ENCODE results near the gene RPS6KA5.

The RPS6KA5 gene

GRCh38 chr14:90903101-90903500, 157.3 kb downstream of the RPS6KA5 start:
- H3K27ac ChIP-seq (ENCODE audit: low read length), result no peak overlapping the region
- peaks cover 9 to 14% of the 10 kb centered on the region in 2 donors for H3K36me3 ChIP-seq (ENCODE audit: control insufficient read depth in 2 of 2, insufficient read depth in 2 of 2, low read length in 2 of 2)
- H3K4me3 ChIP-seq (ENCODE audit: low read length in 2 of 2), result no peak overlapping the region
- H3K9me3 ChIP-seq (ENCODE audit: control insufficient read depth in 2 of 2, low read length in 2 of 2), result no peaks in the 10 kb centered on the region
- no peaks in the 10 kb centered on the region for H3K27me3 ChIP-seq (ENCODE audit: control insufficient read depth in 1 of 2, insufficient read depth in 2 of 2, low read length in 2 of 2)
- no peaks in the 10 kb centered on the region for H3K4me1 ChIP-seq (ENCODE audit: control insufficient read depth, insufficient read depth, low read length)
- H3K9ac ChIP-seq (ENCODE audit: low read length in 2 of 2), result no peak overlapping the region

GRCh38 chr14:90900476-90901083, 159.9 kb downstream of the RPS6KA5 start:
- H3K9ac ChIP-seq (ENCODE audit: low read length in 2 of 2), result no peak overlapping the region
- H3K4me1 ChIP-seq (ENCODE audit: control insufficient read depth, insufficient read depth, low read length), result no peaks in the 10 kb centered on the region
- no peak overlapping the region for H3K4me3 ChIP-seq (ENCODE audit: low read length in 2 of 2)
- no peak overlapping the region for H3K27ac ChIP-seq (ENCODE audit: low read length)
- H3K9me3 ChIP-seq (ENCODE audit: control insufficient read depth in 2 of 2, low read length in 2 of 2), result no peaks in the 10 kb centered on the region
- peaks cover 26 to 30% of the 10 kb centered on the region in 2 donors for H3K36me3 ChIP-seq (ENCODE audit: control insufficient read depth in 2 of 2, insufficient read depth in 2 of 2, low read length in 2 of 2)
- no peaks in the 10 kb centered on the region for H3K27me3 ChIP-seq (ENCODE audit: control insufficient read depth in 1 of 2, insufficient read depth in 2 of 2, low read length in 2 of 2)

- Histone ChIP-seq H3K9me3 (ENCODE audit: control insufficient read depth in 2 of 2, low read length in 2 of 2) (no peaks in the 10 kb centered on the region), H3K4me3 (ENCODE audit: low read length in 2 of 2) (no peak overlapping the region), H3K4me1 (ENCODE audit: control insufficient read depth, insufficient read depth, low read length) (no peaks in the 10 kb centered on the region), H3K36me3 (ENCODE audit: control insufficient read depth in 2 of 2, insufficient read depth in 2 of 2, low read length in 2 of 2) (peaks cover 26 to 30% of the 10 kb centered on the region in 2 donors), H3K27me3 (ENCODE audit: control insufficient read depth in 1 of 2, insufficient read depth in 2 of 2, low read length in 2 of 2) (no peaks in the 10 kb centered on the region), H3K9ac (ENCODE audit: low read length in 2 of 2) (no peak overlapping the region), H3K27ac (ENCODE audit: low read length) (no peak overlapping the region)
Measured at GRCh38 chr14:90897022-90897421, 163.4 kb downstream of the RPS6KA5 start.

GRCh38 chr14:90894241-90894640, 166.2 kb downstream of the RPS6KA5 start:
- H3K27ac ChIP-seq (ENCODE audit: low read length), result no peak overlapping the region
- no peaks in the 10 kb centered on the region for H3K9me3 ChIP-seq (ENCODE audit: control insufficient read depth in 2 of 2, low read length in 2 of 2)
- peaks cover 29 to 30% of the 10 kb centered on the region in 2 donors for H3K36me3 ChIP-seq (ENCODE audit: control insufficient read depth in 2 of 2, insufficient read depth in 2 of 2, low read length in 2 of 2)
- no peak overlapping the region for H3K9ac ChIP-seq (ENCODE audit: low read length in 2 of 2)
- H3K4me1 ChIP-seq (ENCODE audit: control insufficient read depth, insufficient read depth, low read length), result no peaks in the 10 kb centered on the region
- H3K4me3 ChIP-seq (ENCODE audit: low read length in 2 of 2), result no peak overlapping the region
- H3K27me3 ChIP-seq (ENCODE audit: control insufficient read depth in 1 of 2, insufficient read depth in 2 of 2, low read length in 2 of 2), result no peaks in the 10 kb centered on the region

- H3K4me1 ChIP-seq (ENCODE audit: control insufficient read depth, insufficient read depth, low read length), result no peaks in the 10 kb centered on the region
- no peaks in the 10 kb centered on the region for H3K27me3 ChIP-seq (ENCODE audit: control insufficient read depth in 1 of 2, insufficient read depth in 2 of 2, low read length in 2 of 2)
- no peak overlapping the region for H3K9ac ChIP-seq (ENCODE audit: low read length in 2 of 2)
- H3K36me3 ChIP-seq (ENCODE audit: control insufficient read depth in 2 of 2, insufficient read depth in 2 of 2, low read length in 2 of 2), result peaks cover 22 to 23% of the 10 kb centered on the region in 2 donors
- no peak overlapping the region for H3K27ac ChIP-seq (ENCODE audit: low read length)
- no peaks in the 10 kb centered on the region for H3K9me3 ChIP-seq (ENCODE audit: control insufficient read depth in 2 of 2, low read length in 2 of 2)
- H3K4me3 ChIP-seq (ENCODE audit: low read length in 2 of 2), result no peak overlapping the region
Measured at GRCh38 chr14:90893510-90893909, 166.9 kb downstream of the RPS6KA5 start.

GRCh38 chr14:90892970-90893369, 167.5 kb downstream of the RPS6KA5 start:
- no peak overlapping the region for H3K27ac ChIP-seq (ENCODE audit: low read length)
- H3K9ac ChIP-seq (ENCODE audit: low read length in 2 of 2), result no peak overlapping the region
- peaks cover 17 to 18% of the 10 kb centered on the region in 2 donors for H3K36me3 ChIP-seq (ENCODE audit: control insufficient read depth in 2 of 2, insufficient read depth in 2 of 2, low read length in 2 of 2)

GRCh38 chr14:90891326-90891725, 169.1 kb downstream of the RPS6KA5 start:
- Histone ChIP-seq H3K9ac (ENCODE audit: low read length in 2 of 2) (no peak overlapping the region), H3K9me3 (ENCODE audit: control insufficient read depth in 2 of 2, low read length in 2 of 2) (no peaks in the 10 kb centered on the region), H3K4me3 (ENCODE audit: low read length in 2 of 2) (no peak overlapping the region)

More at GRCh38 chr14:90892970-90893369, 167.5 kb downstream of the RPS6KA5 start:
- Histone ChIP-seq H3K9me3 (ENCODE audit: control insufficient read depth in 2 of 2, low read length in 2 of 2) (no peaks in the 10 kb centered on the region), H3K27me3 (ENCODE audit: control insufficient read depth in 1 of 2, insufficient read depth in 2 of 2, low read length in 2 of 2) (no peaks in the 10 kb centered on the region), H3K4me1 (ENCODE audit: control insufficient read depth, insufficient read depth, low read length) (no peaks in the 10 kb centered on the region), H3K4me3 (ENCODE audit: low read length in 2 of 2) (no peak overlapping the region)

GRCh38 chr14:90890322-90891020, 170.0 kb downstream of the RPS6KA5 start:
- Histone ChIP-seq H3K4me1 (ENCODE audit: control insufficient read depth, insufficient read depth, low read length) (no peaks in the 10 kb centered on the region), H3K9me3 (ENCODE audit: control insufficient read depth in 2 of 2, low read length in 2 of 2) (no peaks in the 10 kb centered on the region), H3K27me3 (ENCODE audit: control insufficient read depth in 1 of 2, insufficient read depth in 2 of 2, low read length in 2 of 2) (no peaks in the 10 kb centered on the region), H3K27ac (ENCODE audit: low read length) (no peak overlapping the region), H3K9ac (ENCODE audit: low read length in 2 of 2) (no peak overlapping the region), H3K36me3 (ENCODE audit: control insufficient read depth in 2 of 2, insufficient read depth in 2 of 2, low read length in 2 of 2) (peaks cover 2 to 3% of the 10 kb centered on the region in 2 donors), H3K4me3 (ENCODE audit: low read length in 2 of 2) (no peak overlapping the region)

More at GRCh38 chr14:90891326-90891725, 169.1 kb downstream of the RPS6KA5 start:
- peaks cover 6 to 7% of the 10 kb centered on the region in 2 donors for H3K36me3 ChIP-seq (ENCODE audit: control insufficient read depth in 2 of 2, insufficient read depth in 2 of 2, low read length in 2 of 2)
- H3K27ac ChIP-seq (ENCODE audit: low read length), result no peak overlapping the region
- no peaks in the 10 kb centered on the region for H3K4me1 ChIP-seq (ENCODE audit: control insufficient read depth, insufficient read depth, low read length)
- no peaks in the 10 kb centered on the region for H3K27me3 ChIP-seq (ENCODE audit: control insufficient read depth in 1 of 2, insufficient read depth in 2 of 2, low read length in 2 of 2)

- Histone ChIP-seq H3K4me3 (ENCODE audit: low read length in 2 of 2) (no peak overlapping the region), H3K4me1 (ENCODE audit: control insufficient read depth, insufficient read depth, low read length) (no peaks in the 10 kb centered on the region), H3K9me3 (ENCODE audit: control insufficient read depth in 2 of 2, low read length in 2 of 2) (no peaks in the 10 kb centered on the region)
Measured at GRCh38 chr14:90886297-90886815, 174.1 kb downstream of the RPS6KA5 start.

GRCh38 chr14:90883782-90884181, 176.7 kb downstream of the RPS6KA5 start:
- no peak overlapping the region for H3K9ac ChIP-seq (ENCODE audit: low read length in 2 of 2)
- H3K27me3 ChIP-seq (ENCODE audit: control insufficient read depth in 1 of 2, insufficient read depth in 2 of 2, low read length in 2 of 2), result no peaks in the 10 kb centered on the region
- no peaks in the 10 kb centered on the region for H3K9me3 ChIP-seq (ENCODE audit: control insufficient read depth in 2 of 2, low read length in 2 of 2)
- H3K36me3 ChIP-seq (ENCODE audit: control insufficient read depth in 2 of 2, insufficient read depth in 2 of 2, low read length in 2 of 2), result peaks cover 4 to 5% of the 10 kb centered on the region in 2 donors
- H3K4me3 ChIP-seq (ENCODE audit: low read length in 2 of 2), result no peak overlapping the region
- H3K4me1 ChIP-seq (ENCODE audit: control insufficient read depth, insufficient read depth, low read length), result no peaks in the 10 kb centered on the region
- no peak overlapping the region for H3K27ac ChIP-seq (ENCODE audit: low read length)

More at GRCh38 chr14:90886297-90886815, 174.1 kb downstream of the RPS6KA5 start:
- Histone ChIP-seq H3K9ac (ENCODE audit: low read length in 2 of 2) (no peak overlapping the region), H3K27me3 (ENCODE audit: control insufficient read depth in 1 of 2, insufficient read depth in 2 of 2, low read length in 2 of 2) (no peaks in the 10 kb centered on the region), H3K27ac (ENCODE audit: low read length) (no peak overlapping the region), H3K36me3 (ENCODE audit: control insufficient read depth in 2 of 2, insufficient read depth in 2 of 2, low read length in 2 of 2) (peaks cover 3 to 7% of the 10 kb centered on the region in 2 donors)

GRCh38 chr14:90883197-90883596, 177.2 kb downstream of the RPS6KA5 start:
- Histone ChIP-seq H3K4me1 (ENCODE audit: control insufficient read depth, insufficient read depth, low read length) (no peaks in the 10 kb centered on the region), H3K9ac (ENCODE audit: low read length in 2 of 2) (no peak overlapping the region), H3K27ac (ENCODE audit: low read length) (no peak overlapping the region), H3K27me3 (ENCODE audit: control insufficient read depth in 1 of 2, insufficient read depth in 2 of 2, low read length in 2 of 2) (no peaks in the 10 kb centered on the region), H3K9me3 (ENCODE audit: control insufficient read depth in 2 of 2, low read length in 2 of 2) (no peaks in the 10 kb centered on the region), H3K36me3 (ENCODE audit: control insufficient read depth in 2 of 2, insufficient read depth in 2 of 2, low read length in 2 of 2) (peaks cover 4 to 5% of the 10 kb centered on the region in 2 donors), H3K4me3 (ENCODE audit: low read length in 2 of 2) (no peak overlapping the region)

Data from stomach smooth muscle (tissue), 2 donors.